Measurements from ENCODE around the gene RAP1GDS1.
"Not testable (repeated sequence)": the region's sequence is repeated elsewhere in the genome, so short reads cannot be mapped to it uniquely, and the experiment has no call there.

The RAP1GDS1 gene

GRCh38 chr4:98352940-98353339, 91.8 kb downstream of the RAP1GDS1 start:
- DNase-seq (ENCODE audit: low read depth) = no peak

- no peak for DNase-seq (ENCODE audit: low read depth)
Measured at GRCh38 chr4:98358630-98359248, 97.6 kb downstream of the RAP1GDS1 start.

- no peak for DNase-seq (ENCODE audit: low read depth)
Measured at GRCh38 chr4:98359646-98360045, 98.5 kb downstream of the RAP1GDS1 start.

- DNase-seq (ENCODE audit: low read depth) = no peak
Measured at GRCh38 chr4:98363431-98363830, 102.2 kb downstream of the RAP1GDS1 start.

- DNase-seq (ENCODE audit: low read depth) = not testable (repeated sequence)
Measured at GRCh38 chr4:98366275-98366674, 105.1 kb downstream of the RAP1GDS1 start.

DNA sequence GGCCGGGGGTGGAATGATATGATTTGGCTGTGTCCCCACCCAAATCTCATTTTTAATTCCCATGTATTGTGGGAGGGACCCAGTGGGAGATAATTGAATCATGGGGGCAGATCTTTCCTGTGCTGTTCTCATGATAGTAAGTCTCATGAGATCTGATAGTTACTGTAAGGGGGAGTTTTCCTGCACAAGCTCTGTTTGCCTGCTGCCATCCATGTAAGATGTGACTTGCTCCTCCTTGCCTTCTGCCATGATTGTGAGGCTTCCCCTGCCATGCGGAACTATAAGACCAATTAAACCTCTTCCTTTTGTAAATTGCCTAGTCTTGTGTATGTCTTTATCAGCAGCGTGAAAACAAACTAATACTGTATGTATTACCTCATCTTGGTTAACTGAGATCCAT, 106.8 kb downstream of the RAP1GDS1 start:
- not testable (repeated sequence) for DNase-seq (ENCODE audit: low read depth)

DNA sequence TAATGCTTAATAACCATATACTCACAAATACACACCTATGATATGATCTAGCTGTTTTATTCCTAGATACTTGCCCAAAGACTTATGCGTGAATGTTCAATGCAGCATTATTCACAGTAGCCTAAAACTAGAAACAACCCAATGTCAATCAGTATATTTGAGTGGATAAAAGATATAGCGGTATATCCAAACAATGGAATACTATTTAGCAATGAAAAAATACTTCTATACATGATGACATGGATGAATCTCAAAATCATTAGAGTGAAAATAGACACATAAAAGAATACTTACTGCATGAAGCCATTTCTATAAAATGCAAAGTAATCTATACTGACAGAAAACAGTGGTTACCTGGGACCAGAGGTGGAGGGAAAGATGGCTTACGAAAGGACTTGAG, 108.1 kb downstream of the RAP1GDS1 start:
- no peak for DNase-seq (ENCODE audit: low read depth)

DNA sequence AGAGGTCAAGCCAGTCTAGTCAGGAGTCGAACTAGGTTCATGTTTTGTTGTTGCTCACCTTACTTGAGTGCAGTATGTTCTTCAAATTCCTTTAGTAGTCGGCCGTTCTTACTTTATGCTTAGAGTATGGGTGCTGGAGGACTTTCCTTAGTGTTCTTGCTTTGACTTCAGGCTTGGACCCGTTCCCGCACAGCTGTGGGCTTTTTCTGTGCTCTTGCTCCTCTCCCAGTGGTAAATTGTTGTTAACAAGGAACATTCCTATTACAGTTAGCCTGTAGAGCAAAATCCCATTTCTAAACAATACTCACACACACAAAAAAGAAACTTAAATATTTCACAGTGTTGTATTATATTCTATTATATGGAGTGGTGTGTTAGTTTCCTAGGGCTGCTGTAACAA, 113.5 kb downstream of the RAP1GDS1 start:
- no peak for DNase-seq (ENCODE audit: low read depth)

- peak; percentile 28 for DNase-seq (ENCODE audit: low read depth)
Measured at GRCh38 chr4:98377559-98377958, 116.4 kb downstream of the RAP1GDS1 start.

- DNase-seq (ENCODE audit: low read depth) = no peak
Measured at GRCh38 chr4:98381306-98381705, 120.1 kb downstream of the RAP1GDS1 start.

GRCh38 chr4:98383431-98384106, 122.4 kb downstream of the RAP1GDS1 start:
- no peak for DNase-seq (ENCODE audit: low read depth)

DNA sequence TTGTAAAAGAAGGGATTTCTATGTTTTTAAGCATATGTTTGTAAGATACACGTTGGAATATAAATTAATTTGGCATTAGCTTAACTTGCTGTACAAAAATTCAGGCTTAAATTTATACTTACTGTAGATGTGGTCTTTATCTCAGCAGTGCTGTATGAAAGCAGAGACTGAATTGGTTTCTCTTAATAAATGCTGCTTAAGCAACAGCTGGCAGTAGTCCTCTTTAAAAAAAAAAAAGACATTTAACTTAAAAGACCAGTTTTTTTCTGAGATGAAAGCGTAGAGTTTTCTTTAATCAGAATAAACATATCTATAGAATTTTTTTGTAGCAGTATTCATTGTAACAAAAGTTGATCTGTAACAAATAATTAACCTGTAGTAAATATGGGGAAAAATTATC, 124.6 kb downstream of the RAP1GDS1 start:
- DNase-seq (ENCODE audit: low read depth) = no peak

DNA sequence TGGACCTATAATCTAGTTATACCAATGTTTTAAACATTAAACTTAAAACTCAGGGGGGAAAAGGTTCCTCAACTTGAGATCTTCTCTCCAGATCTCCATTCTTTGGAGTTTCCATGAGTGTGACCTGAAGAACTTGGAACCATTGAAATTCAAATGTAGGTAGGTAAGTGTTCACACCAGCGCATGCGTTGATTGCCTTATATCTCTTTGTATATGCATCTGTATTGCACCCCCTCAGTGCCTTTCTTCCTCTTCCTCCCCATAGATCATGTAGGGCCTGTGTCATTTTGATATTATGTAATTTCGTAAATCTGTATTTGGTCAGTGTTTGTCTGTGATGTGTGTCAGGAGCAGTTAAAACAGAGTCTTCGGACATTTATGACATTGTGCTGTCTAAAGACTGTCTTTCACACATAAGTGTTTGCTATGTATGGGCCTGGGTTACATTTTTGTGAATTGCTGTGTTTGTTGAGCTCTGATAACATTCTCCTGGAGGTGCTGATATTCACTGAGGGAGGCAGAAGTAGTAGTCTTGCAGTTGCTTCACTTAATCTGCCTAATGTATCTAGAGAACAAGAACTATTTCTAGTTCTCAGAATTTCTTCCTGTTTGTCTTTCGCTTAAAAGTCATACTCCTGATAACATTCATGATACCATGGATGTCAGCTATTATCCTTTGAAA, 126.3 kb downstream of the RAP1GDS1 start:
- DNase-seq (ENCODE audit: low read depth) = no peak

DNA sequence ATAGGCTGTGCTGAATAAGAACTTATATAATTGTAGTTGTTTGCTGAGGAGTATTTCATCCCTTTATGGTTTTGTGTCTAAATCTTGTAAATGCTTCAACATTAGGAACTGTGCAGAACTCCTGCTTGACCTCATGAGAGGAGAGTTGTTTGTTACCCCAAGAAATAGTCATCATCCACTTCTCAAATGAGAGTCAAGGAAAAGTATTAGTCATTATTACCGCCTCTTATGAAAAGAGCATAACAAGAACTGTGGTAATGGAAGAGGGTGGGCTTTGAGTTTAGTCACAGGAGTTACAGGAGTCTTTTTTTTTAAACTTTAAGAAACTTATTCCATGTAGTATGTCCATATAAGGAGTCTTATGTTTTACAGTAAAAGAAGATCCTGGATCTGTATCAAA, 132.9 kb downstream of the RAP1GDS1 start:
- DNase-seq (ENCODE audit: low read depth) = peak; percentile 25

- DNase-seq (ENCODE audit: low read depth) = no peak
Measured at GRCh38 chr4:98399915-98400314, 138.7 kb downstream of the RAP1GDS1 start.

DNA sequence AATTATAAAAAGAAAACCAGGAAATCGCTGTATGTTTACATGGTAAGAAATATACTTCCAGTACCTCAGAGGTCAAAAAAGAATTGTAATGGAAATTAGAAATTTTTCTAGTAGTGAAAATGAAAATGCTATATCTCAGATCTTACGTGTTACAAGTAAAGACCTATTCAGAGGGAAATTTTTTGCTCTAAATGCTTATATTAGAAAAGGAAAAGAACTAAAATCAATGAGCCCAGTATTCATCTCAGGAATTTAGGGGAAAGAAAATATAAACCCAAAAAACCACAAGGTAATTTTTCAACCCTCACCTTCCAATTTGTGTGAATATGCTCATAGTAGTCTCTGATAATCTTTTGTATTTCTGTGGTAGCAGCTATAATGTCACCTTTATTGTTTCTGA, 145.6 kb downstream of the RAP1GDS1 start:
- DNase-seq (ENCODE audit: low read depth) = no peak

GRCh38 chr4:98411731-98412130, 150.5 kb downstream of the RAP1GDS1 start:
- no peak for DNase-seq (ENCODE audit: low read depth)

DNA sequence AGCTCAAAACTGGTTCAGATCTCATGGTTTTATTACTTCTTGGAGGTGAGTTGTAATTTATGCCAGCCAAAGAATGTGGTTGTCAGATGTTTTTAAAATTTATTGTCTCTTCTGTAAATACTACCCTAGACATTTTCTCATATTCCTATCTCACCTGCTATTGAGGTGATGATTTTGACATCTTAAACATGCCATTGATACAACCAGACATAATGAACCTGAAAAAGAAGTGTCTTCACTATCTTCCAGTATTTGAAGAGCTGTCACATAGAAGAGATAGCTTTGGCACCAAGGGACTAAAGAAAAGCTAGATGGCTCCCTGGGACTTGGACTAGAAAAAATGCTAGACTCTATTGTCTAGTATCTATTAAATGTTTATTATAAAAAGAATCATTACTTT, 155.7 kb downstream of the RAP1GDS1 start:
- DNase-seq (ENCODE audit: low read depth) = no peak

- not testable (repeated sequence) for DNase-seq (ENCODE audit: low read depth)
Measured at GRCh38 chr4:98420151-98420550, 159.0 kb downstream of the RAP1GDS1 start.

- DNase-seq (ENCODE audit: low read depth) = peak; percentile 82
Measured at GRCh38 chr4:98421111-98421510, 159.9 kb downstream of the RAP1GDS1 start.

GRCh38 chr4:98423009-98423408, 161.8 kb downstream of the RAP1GDS1 start:
- no peak for DNase-seq (ENCODE audit: low read depth)

GRCh38 chr4:98430708-98431403, 169.7 kb downstream of the RAP1GDS1 start:
- peak; percentile 95 for DNase-seq (ENCODE audit: low read depth)

DNA sequence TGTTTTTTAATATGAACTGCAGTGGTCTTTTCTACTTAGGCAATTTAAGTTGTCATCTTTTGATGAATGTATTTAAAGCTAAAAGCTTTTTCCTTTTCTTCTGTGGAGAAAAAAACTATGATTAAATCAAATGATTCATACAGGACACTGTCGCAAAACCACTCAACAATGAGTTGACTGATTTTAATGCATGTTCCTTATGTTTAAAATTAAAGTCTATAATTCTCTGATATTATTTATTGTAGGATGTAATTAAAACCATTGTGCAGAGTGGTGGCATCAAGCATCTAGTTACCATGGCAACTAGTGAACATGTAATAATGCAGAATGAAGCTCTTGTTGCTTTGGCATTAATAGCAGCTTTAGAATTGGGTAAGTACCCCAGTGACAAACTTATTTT, 172.5 kb downstream of the RAP1GDS1 start:
- no peak for DNase-seq (ENCODE audit: low read depth)
